Stimulated activated CD8-positive, alpha-beta memory T cell treated with anti-CD3 and anti-CD28 coated beads, Interleukin-15, amount 100 ng/mL, for 48 hours (primary cell): Measurements from ENCODE around the gene SRSF4.

ENCODE experiments used
- DNase-seq, 2 donors: peaks; one replicate each; pipeline ENCODE4 v3.0.0-alpha.2; 2020; ENCODE audit warnings: low read depth in 2 of 2

SRSF4 gene

DNA sequence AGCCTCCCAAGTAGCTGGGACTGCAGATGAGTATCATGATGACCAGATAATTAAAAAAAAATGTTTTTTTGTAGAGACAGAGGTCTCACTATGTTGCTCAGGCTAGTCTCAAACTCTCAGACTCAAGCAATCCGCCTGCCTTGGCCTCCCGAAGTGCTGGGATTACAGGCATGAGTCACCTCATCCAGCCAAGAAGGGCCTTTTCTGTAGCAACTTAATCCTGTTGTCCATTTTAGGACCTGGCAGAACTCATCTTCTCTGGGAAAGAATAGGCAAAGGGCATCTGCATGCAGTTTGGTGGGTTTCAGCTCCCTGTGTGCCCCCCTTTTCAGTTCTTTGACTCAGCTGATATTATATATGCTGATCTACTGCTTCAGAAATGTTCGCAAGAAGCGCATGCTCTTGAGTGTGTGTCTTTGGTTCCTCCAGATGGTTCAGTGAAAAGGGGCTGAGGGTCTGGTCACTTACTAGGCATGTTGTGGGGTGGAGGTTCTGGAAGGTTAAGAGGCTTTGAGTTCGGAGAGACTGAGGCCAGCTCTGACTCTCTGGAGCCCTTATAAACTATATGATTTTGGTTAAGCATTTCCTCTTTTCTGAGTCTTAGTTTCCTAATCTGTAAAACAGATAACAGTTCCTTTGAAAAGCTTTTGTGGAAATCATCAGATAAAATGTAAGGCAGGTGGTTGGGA lies 19.4 kb upstream of the SRSF4 start:
- DNase-seq = no peak

DNA sequence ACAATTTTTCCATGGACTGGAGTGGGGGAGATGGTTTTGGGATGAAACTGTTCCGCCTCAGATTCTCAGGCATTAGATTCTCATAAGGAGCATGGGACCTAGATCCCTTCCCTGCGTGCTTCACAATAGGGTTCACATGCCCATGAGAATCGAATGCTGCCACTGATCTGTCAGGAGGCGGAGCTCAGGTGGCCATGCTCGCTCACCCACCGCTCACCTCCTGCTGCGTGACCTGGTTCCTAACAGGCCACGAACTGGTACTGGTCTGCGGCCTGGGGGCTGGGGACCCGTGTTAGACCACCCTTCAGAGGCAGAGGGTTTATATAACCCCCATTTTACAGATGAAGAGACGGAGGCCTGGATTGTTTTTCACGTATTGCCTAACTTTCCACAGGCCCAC lies 16.3 kb upstream of the SRSF4 start:
- no peak for DNase-seq

DNA sequence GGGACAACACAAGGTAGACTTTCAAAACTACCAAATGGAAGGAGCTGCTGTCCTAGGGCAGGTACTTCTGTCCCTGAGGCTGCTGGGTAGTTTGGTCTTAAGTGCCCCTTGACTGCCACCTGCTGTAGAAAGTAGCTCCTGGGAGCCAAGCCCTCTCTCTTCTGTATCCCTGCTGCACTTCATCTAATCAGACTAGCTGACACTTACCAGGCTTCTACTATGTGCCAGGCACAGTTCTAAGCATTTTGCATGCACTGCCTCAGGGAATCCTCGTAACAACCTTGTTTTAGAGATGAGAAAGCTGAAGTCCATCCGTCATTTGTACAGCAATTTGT lies 15.9 kb upstream of the SRSF4 start:
- peak in 1 of 2 donors; percentile 2 for DNase-seq

DNA sequence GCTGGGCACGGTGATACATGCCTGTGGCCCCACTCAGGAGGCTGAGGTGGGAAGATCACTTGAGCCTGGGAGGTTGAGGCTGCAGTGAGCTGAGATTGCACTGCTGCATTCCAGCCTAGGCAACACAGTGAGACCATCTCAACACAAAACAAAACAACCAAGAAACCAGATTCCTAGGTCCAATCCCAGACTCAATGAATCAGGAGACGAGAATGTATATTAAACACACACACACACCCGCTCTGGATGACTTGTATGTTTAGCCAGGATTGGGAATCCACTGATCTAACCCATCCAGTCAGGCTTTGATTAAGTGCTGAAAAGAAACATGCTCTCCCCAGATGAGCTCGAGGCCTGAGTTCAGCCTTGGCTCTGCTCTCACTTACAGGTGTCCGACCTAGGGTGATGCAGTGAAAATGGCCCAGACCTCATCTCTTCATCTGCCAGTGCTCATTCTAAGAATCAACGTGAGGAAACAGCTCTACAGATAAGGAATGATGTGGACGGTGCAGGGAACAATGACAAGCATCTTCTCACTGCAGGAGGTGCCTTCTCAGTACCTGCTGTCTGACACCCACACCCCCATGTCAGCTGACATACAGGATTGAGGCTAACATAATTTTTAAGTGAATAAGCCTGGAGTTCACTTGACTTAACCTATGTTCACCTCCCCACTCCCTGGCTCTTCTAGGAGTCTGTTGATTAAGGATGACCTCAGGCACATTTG lies 15.3 kb upstream of the SRSF4 start:
- DNase-seq = no peak

DNA sequence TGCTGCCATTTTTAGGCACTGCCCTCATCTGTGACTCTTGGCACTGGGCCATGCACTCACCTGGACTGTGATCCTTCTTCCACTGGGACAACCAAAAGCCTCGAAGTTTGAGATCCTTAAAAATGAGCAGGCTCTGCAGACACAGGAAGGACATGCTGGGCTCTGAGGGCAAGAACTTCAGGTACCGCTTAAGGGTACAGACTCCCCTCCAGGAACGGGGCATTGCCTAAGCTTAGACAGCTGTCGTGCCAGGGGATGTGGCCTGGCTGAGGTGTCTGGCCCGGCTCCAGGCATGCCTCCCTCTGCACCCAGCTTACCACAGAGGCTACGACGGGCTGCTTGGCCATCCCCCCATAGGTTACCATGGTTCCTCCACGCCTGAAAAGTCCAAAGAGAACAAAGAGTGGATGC lies 14.2 kb upstream of the SRSF4 start:
- DNase-seq = no peak

DNA sequence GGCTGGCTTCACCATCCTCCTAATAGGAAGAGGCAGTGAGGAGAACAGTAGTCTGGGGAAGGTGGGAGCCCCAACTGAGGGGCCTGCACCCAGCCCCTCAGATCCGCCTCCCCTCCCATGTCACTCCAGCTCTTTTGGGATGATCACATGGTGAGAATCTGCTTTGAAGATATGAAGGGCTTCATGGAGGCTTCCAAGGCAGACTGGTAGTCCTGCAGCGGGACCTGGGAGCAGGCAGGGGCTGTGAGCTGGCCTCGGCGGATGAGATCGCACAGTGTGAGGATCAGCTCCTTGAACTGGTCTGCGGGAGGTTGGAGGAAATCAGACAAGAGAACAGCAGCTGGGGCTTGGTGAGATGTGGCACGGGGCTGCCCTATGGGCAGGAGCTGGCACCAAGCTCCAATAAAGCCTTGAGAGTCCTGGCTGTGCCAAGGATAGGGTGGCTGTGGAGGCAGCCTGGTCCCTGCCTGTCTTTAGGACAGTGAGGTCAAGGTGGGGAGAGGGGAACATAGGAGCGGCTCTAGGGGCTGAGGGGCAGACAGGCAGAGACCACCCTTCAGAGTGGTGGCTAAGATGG lies 12.3 kb upstream of the SRSF4 start:
- no peak for DNase-seq

DNA sequence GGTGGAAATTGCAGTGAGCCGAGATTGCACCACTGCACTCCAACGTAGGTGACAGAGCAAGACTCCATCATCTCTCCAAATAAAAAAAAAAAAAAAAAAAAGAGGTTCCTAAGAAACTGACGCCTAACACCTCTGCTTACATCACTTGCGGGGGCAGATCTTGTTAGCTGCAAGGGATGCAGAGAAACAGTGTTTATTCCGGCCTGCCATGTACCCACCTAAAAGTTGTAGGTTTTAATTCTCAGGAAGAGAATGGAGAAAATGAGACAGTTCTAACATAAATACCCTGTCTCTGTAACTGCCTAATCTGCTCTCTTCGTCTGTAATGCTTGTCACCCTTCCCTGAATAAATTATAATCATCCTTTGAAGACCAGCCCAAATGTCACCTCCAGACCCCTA lies 9.0 kb upstream of the SRSF4 start:
- no peak for DNase-seq

DNA sequence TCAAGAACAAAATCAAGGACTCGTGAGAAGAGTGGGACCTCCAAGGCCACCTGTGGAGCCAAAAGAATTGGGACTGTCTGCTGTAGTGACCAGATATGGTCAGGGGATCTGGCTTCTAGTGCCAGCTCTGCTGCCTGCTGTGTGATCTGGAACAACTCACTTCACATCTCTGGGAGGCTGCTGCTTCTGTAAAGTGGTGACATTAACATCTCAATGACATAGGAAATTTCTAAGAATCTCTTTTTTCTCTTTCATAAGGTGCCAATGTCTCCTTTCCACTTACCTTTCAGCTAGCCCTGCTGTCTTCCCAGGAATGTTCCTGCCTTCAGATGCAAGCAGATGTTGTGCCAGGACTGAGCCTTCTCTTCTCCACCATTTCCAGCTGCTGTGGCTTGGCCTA lies 5.0 kb upstream of the SRSF4 start:
- no peak for DNase-seq

DNA sequence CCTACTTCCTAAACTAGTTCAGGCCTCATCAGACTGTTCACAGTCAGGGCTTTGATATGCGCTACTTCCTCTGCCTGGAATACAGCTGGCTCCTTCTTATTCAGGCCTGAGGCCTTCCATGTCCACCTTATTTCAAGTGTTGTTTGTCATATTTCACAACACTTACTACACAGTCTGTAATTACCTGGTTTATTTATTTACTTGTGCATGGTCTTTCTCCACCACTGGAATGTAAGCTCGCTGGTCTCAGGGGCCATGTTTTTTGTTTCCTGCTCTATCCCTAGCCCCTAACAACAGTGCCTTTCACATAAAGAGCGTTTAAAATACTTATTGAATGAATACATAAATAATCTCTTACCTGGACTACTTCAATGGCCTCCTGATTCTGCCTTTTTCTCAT lies 4.6 kb upstream of the SRSF4 start:
- DNase-seq = no peak

DNA sequence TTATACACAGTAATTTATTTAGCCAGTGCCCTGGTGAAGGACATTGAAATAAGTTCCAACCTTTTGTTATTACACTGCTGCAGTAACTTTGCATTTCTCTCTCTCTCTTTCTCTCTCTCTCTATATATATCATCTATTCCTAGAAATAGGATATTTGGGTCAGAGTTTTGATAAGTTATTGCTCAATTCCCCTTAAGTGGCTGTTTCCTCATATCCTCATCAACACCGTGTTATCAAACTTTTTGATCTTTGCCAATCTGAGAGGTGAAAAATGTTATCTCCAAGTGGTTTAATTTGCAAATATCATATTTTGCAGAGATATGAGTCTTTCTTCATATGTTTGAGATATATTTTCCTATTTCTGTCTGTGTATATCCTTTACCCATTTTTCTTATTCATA lies 1.6 kb upstream of the SRSF4 start:
- no peak for DNase-seq

DNA sequence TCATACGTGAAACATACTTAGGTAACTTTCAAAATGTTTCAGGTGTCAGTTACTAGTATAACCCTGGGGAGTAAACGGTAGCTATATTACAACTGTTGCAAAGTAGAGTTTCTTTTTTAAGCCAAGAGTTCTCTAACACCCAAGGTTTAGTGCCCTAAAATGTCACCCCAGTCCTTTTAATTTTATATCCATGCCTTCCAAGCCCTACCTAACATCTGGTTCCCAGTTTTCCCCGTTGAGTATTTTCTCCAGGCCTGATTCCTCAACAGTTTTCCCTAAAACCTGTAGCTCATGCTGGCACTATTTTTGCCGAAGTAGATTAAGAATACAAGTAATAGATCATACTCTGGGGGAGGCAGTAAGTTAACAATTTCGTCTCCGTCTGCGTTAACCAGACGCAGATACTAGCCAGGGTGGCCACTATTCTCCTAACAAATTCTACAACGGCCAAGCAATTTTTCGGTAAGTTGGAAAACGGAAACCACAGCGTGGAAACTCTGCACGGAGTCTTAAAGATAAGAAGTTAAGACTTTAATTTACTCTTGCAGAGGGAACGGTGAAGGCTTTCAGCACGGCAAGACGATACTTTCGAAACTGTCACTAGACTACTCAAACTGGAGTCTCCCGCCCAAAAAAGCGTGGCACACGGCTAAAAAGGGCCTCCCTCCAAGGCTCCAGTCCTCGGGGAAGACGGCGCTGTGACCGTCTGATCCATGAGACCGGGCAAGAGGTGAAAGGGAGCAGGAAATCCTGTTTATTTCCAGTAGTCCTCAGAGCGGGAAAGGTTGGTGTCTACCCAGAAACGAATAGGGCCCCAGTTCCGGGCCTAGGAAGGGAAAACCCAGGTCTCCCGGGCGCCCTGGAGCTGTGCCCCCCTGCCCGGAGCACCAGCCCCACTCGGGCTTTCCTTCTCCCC lies 945 bp downstream of the SRSF4 start:
- peak in 1 of 2 donors; percentile 0 for DNase-seq

DNA sequence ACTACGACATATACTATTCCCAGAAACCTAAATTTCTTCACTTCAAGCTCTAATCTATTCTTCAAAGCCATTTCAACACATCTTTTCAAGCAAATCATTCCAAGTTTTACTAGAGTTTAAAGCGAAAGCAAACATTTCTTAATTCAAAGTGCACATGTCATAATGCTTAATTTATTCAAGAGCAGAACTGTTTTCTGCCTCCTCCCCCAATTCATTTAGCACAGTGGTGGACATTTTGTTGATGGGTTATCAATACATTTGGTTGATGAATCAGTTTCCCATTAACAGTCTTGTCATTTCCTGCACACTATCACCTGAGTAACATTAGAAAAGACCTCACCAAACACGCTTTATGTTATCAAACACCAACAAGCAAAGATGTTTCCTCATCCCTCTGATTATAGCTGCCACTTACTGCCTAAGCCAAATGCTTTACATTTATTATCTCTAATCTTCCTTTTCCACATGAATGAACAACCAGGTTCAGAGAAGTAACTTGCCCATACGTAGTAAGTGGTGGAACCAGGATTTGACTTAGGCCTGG lies 2.0 kb downstream of the SRSF4 start:
- DNase-seq = no peak

DNA sequence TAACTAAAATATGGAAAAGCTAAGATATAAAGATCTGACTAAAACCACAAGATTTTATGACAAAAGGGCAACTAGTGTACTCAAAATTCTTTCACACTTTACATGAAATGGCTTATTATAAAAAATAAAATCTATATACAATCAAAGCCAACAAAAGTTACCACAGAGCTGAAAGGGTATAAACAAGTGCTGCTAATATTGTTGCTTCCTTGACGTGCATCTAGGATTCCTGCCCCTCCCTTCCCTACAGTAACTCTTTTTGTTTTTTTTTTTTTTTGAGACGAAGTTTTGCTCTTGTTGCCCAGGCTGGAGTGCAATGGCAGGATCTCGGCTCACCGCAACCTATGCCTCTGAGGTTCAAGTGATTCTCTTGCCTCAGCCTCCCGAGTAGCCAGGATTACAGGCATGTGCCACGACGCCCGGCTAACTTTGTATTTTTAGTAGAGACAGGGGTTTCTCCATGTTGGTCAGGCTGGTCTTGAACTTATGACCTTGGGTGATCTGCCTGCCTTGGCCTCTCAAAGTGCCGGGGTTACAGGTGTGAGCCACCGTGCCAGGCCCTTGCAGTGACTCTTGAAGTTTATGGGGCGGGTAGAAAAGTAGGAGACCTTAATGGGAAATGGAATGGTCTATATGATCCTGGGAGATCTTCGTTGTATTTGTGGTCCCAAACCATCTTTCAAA lies 4.5 kb downstream of the SRSF4 start:
- no peak for DNase-seq

DNA sequence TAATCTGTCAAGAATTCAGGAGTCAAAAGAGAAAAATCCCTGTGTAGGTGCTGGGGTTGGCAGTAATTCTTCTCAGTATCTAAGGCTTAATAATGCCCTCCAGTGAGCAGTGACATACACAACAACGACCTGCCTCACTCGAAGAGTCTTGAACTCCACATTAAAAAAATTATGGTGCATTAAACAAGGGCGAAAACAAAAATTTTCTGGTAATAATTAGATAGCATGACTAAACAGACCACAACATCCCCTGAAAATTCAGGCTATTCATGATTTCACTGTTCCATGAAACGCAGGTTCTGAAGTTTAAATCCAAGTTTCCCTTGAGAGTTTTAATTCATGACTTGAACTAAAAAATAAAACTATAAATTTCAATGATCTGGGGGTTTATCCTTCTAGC lies 5.1 kb downstream of the SRSF4 start:
- DNase-seq = no peak

DNA sequence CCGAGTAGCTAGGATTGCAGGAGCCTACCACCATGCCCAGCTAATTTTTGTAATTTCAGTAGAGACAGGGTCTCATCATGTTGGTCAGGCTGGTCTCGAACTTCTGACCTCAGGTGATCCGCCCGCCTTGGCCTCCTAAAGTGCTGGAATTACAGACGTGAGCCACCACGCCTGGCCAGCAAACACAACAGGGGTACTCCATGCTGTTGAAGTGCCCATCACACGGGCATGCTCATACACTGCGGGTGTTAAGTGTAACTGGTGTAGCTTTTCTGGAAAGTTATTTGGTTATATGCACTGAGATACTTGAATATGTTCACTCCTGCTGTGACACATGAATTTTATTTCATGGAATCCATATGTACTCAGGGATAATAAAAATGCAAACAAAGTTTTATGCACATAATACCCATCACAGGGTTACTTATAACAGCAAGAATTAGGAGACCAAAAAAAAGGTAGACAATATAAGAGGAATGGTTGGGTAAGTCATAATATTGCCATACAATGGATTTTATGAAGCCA lies 9.2 kb downstream of the SRSF4 start:
- DNase-seq = no peak

DNA sequence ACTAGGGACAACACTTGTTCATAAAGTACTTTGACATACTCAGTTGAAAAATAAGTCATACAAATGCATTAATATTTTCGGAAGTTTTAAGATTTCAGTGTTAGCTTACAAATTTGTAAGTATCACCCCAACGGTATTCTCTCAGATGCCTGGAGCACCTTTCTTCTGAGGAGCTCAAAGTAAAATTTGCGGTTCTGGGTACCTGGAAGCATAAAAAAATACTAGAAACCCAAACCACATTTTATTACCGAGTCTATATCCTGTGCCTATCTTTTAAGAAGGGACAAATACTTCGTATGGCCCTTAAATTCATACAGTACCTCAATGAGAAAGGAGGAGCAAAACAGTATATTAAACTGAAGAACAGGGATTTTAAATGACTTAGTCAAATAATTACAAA lies 10.2 kb downstream of the SRSF4 start:
- DNase-seq = no peak

DNA sequence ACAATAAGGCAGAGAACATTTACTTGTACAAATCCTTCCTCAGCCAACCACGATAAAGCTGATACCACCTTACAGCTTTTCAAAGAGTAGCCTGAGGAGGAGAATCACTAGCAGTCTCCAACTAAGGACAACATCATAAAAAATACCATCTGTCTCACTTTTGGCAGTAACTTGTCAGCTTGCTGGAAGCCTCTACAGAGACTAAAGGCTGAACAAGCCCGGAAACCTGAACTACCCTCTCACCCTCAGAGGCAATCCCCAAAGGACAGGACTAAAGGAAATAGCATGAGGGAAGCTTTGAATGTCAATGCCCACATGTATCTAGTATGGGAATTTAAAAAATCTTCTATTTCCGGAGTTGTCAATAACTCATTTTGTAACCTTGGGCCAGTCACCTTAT lies 10.6 kb downstream of the SRSF4 start:
- no peak for DNase-seq

DNA sequence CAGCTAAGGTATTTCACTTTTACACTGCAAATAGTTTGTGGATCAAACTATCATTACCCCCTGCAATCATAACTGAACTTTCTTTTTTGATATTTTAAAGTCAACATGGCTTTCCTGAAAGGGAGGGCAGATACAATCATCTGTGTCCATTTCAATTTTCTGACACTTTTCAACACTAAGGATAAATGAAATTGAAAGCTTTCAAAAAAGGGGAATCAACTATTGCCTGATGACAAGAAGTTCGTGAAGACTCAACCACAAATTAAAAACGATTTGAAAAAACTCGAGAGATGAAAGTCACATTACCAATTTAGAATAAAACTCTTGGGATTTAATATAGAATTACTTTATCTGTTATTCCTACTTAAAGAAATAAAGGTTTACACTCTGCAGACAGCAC lies 11.7 kb downstream of the SRSF4 start:
- DNase-seq = no peak

DNA sequence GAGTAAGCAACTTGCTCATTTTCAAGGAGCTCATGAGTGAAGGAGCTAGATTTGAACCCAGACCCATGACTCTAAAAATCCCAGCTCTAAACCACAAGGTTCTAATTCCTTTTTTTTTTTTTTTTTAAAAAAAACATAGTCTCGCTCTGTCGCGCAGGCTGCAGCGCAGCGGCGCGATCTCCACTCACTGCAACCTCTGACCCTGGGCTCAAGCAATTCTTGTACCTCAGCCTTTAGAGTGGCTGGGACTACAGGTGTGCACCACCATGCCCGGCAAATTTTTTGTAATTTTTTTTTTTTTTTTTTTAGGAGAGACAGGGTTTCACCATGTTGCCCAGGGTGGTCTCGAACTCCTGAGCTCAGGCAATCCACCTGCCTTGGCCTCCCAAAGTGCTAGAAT lies 13.8 kb downstream of the SRSF4 start:
- DNase-seq = no peak

DNA sequence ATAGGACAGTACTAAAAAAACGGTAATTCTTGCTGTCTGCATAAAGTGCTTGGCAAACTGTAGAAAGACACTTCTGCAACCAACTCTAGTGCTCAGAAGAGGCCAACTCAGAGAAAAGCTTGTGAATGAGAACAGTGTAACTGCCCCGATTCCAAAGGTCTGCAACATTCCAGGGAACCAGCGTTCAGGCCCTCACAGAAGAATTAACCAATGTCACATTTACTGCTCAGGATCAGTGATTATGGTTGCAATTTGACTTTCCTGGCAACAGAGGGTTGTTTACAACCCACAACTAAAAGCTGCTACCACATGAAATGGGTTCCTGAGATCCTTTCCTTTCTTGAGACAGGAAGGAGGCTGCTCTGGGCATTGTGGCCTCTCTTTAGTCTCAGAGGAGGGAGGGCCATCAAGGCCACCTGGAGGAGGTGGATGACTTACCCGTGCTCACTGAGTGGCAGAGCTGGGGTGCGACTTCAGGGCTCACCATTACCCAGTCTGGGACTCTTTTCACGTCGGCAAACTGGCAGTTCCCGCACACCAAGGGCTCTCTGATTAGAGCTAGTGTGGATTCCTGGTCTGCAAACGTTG lies 15.3 kb downstream of the SRSF4 start:
- DNase-seq = no peak

DNA sequence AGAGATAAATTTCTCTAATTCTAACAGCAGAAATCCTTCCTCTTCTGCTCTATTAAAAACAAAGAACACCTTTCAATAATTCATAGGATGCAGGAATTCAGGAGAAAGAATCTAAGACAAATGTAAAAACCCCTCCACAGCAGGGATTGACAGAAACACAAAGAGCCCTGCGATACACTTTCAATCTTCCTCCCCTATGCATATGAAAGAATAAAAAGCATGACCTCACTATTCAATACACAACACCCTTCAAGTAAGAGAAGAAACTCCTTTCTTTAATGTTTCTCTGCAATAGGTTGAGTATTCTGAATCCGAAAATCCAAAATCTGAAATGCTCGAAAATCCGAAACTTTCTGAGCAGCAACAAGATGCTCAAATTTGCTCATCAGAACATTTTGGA lies 17.1 kb downstream of the SRSF4 start:
- no peak for DNase-seq
